H9 (cell line): ENCODE data around the gene ABCA4. TPM values are rescaled to one million over a fixed set of nuclear protein-coding genes. Genes with fewer than 3 reads are reported as not detected.

Source experiments
- DNase-seq: peaks from one replicate; pipeline ENCODE4 v3.0.0-alpha.2; 2017
- H2AFZ ChIP-seq: one replicate; pipeline ENCODE4 v1.6.1; 2013; ENCODE audit warnings: mild to moderate bottlenecking, low read length, control low read depth, moderate library complexity
- H2AK5ac ChIP-seq: 2 replicates; pipeline ENCODE4 v1.6.1; 2013; ENCODE audit warnings: low read length, control low read depth, mixed read lengths; ENCODE audit not compliant: insufficient read length
- H2BK120ac ChIP-seq: one replicate; pipeline ENCODE4 v1.6.1; 2013; ENCODE audit warnings: low read depth, mild to moderate bottlenecking, low read length, control low read depth, inconsistent platforms; ENCODE audit not compliant: poor library complexity, severe bottlenecking
- H2BK12ac ChIP-seq: 2 replicates; pipeline ENCODE4 v1.6.1; 2013; ENCODE audit warnings: low read length, control low read depth, mixed read lengths, low read depth; ENCODE audit not compliant: insufficient read length
- H2BK15ac ChIP-seq: 2 replicates; pipeline ENCODE4 v1.6.1; 2013; ENCODE audit warnings: low read depth, low read length, control low read depth
- H2BK20ac ChIP-seq: one replicate; pipeline ENCODE4 v1.6.1; 2013; ENCODE audit warnings: low read depth, mild to moderate bottlenecking, low read length, control low read depth, inconsistent platforms; ENCODE audit not compliant: poor library complexity, severe bottlenecking
- H2BK5ac ChIP-seq: 2 replicates; pipeline ENCODE4 v1.6.1; 2013; ENCODE audit warnings: low read length, control low read depth, mixed read lengths; ENCODE audit not compliant: insufficient read length
- H3K14ac ChIP-seq: 2 replicates; pipeline ENCODE4 v1.6.1; 2013; ENCODE audit warnings: low read length, control low read depth; ENCODE audit not compliant: insufficient read depth
- H3K18ac ChIP-seq: 2 replicates; pipeline ENCODE4 v1.6.1; 2013; ENCODE audit warnings: low read depth, mild to moderate bottlenecking, mixed read lengths, low read length, control low read depth; ENCODE audit not compliant: insufficient read length
- H3K23ac ChIP-seq: 2 replicates; pipeline ENCODE4 v1.6.1; 2013; ENCODE audit warnings: low read length, control low read depth, mixed read lengths, low read depth; ENCODE audit not compliant: insufficient read length
- H3K23me2 ChIP-seq: 2 replicates; pipeline ENCODE4 v1.6.1; 2013; ENCODE audit warnings: low read depth, mild to moderate bottlenecking, mixed read lengths, low read length, control low read depth; ENCODE audit not compliant: insufficient read length, poor library complexity, severe bottlenecking
- H3K27ac ChIP-seq: 2 replicates; pipeline ENCODE4 v1.5.1; 2013; ENCODE audit warnings: low read length, control low read depth, mixed read lengths, low read depth; ENCODE audit not compliant: insufficient read length
- H3K27me3 ChIP-seq: 2 replicates; pipeline ENCODE4 v1.6.1; 2013; ENCODE audit warnings: low read length, control low read depth, inconsistent platforms; ENCODE audit not compliant: insufficient read depth
- H3K4ac ChIP-seq: 2 replicates; pipeline ENCODE4 v1.6.1; 2013; ENCODE audit warnings: low read depth, mild to moderate bottlenecking, control low read depth, inconsistent platforms, low read length, moderate library complexity
- H3K4me1 ChIP-seq: 2 replicates; pipeline ENCODE4 v1.6.1; 2013; ENCODE audit warnings: low read length, control low read depth, inconsistent platforms; ENCODE audit not compliant: insufficient read depth
- H3K4me2 ChIP-seq: 2 replicates; pipeline ENCODE4 v1.6.1; 2013; ENCODE audit warnings: low read length, control low read depth, mixed read lengths; ENCODE audit not compliant: insufficient read length, insufficient read depth
- H3K56ac ChIP-seq: 2 replicates; pipeline ENCODE4 v1.6.1; 2013; ENCODE audit warnings: low read depth, mild to moderate bottlenecking, mixed read lengths, low read length, control low read depth; ENCODE audit not compliant: insufficient read length
- H3K79me1 ChIP-seq: 2 replicates; pipeline ENCODE4 v1.6.1; 2013; ENCODE audit warnings: low read depth, mild to moderate bottlenecking, moderate library complexity, low read length, control low read depth, inconsistent platforms; ENCODE audit not compliant: insufficient read depth, poor library complexity, severe bottlenecking
- H3K79me2 ChIP-seq: 2 replicates; pipeline ENCODE4 v1.6.1; 2013; ENCODE audit warnings: low read length, control low read depth, inconsistent platforms; ENCODE audit not compliant: insufficient read depth
- H3K9ac ChIP-seq: 2 replicates; pipeline ENCODE4 v1.6.1; 2013; ENCODE audit warnings: low read length, control low read depth, mixed read lengths; ENCODE audit not compliant: insufficient read length; ENCODE audit errors: extremely low read depth
- H3K9me3 ChIP-seq: one replicate; pipeline ENCODE4 v1.6.1; 2013; ENCODE audit warnings: low read depth, low read length, inconsistent platforms; ENCODE audit not compliant: control insufficient read depth
- H3T11ph ChIP-seq: one replicate; pipeline ENCODE4 v1.6.1; 2013; ENCODE audit warnings: mild to moderate bottlenecking, low read length, control low read depth, inconsistent platforms
- H4K20me1 ChIP-seq: one replicate; pipeline ENCODE4 v1.6.1; 2013; ENCODE audit not compliant: control insufficient read depth, insufficient read length, insufficient read depth
- H4K5ac ChIP-seq: 2 replicates; pipeline ENCODE4 v1.6.1; 2013; ENCODE audit warnings: low read depth, mild to moderate bottlenecking, mixed read lengths, low read length, control low read depth; ENCODE audit not compliant: insufficient read length
- H4K8ac ChIP-seq: replicated peaks from 2 replicates; pipeline ENCODE4 v1.6.1; 2013; ENCODE audit warnings: low read length, control low read depth, mixed read lengths, low read depth; ENCODE audit not compliant: insufficient read length
- H4K91ac ChIP-seq: 2 replicates; pipeline ENCODE4 v1.6.1; 2013; ENCODE audit warnings: low read depth, mild to moderate bottlenecking, moderate library complexity, mixed read lengths, low read length, control low read depth; ENCODE audit not compliant: insufficient read length
- H3K27ac Mint-ChIP-seq, 3 experiments: 2 replicates in 2 of 3; 3 replicates in 1 of 3; pipeline ENCODE4 v1.8.0; 2020 to 2021; ENCODE audit warnings: mixed read lengths in 3 of 3, mild to moderate bottlenecking in 1 of 3, moderate library complexity in 1 of 3
- H3K27me3 Mint-ChIP-seq: 2 replicates; pipeline ENCODE4 v1.8.0; 2021; ENCODE audit warnings: low read depth, mild to moderate bottlenecking, moderate library complexity, mixed read lengths
- H3K36me3 Mint-ChIP-seq, 3 experiments: 2 replicates in 2 of 3; 3 replicates in 1 of 3; pipeline ENCODE4 v1.8.0; 2020 to 2021; ENCODE audit warnings: low read depth in 3 of 3, mixed read lengths in 3 of 3; ENCODE audit not compliant: insufficient read depth in 1 of 3
- H3K4me1 Mint-ChIP-seq, 2 experiments: 2 replicates each; pipeline ENCODE4 v1.8.0; 2020; ENCODE audit warnings: mixed read lengths in 2 of 2
- H3K4me3 Mint-ChIP-seq, 2 experiments: 2 replicates in 1 of 2; 3 replicates in 1 of 2; pipeline ENCODE4 v1.8.0; 2020 to 2021; ENCODE audit warnings: mild to moderate bottlenecking in 2 of 2, mixed read lengths in 2 of 2, moderate library complexity in 1 of 2
- H3K9me3 Mint-ChIP-seq, 2 experiments: 2 replicates in 1 of 2; 3 replicates in 1 of 2; pipeline ENCODE4 v1.8.0; 2020; ENCODE audit warnings: mild to moderate bottlenecking in 2 of 2, mixed read lengths in 2 of 2, moderate library complexity in 1 of 2
- CTCF ChIP-seq: fragments of 200-600 bp; sonication (generic); conservative IDR thresholded peaks from 3 replicates; pipeline ENCODE4 v1.8.0; 2021; ENCODE audit warnings: antibody characterized with exemption, mild to moderate bottlenecking
- WGBS: extraction: QIAGEN DNeasy Blood & Tissue Kit; methylation state at CpG from one replicate; pipeline ENCODE4 v1.1.7; 2013; ENCODE audit warnings: missing lambda C conversion rate, low lambda C conversion rate, mixed read lengths; ENCODE audit not compliant: insufficient read length; ENCODE audit errors: extremely low coverage; 5-methylcytosine and 5-hydroxymethylcytosine counted together
- total RNA-seq: library from RNA; stranded (reverse); gene quantifications from 2 replicates; pipeline ENCODE4 v1.2.1, GENCODE V29; 2021

The ABCA4 gene
- total RNA-seq, 1 experiment from 2014 or later = not detected

DNA sequence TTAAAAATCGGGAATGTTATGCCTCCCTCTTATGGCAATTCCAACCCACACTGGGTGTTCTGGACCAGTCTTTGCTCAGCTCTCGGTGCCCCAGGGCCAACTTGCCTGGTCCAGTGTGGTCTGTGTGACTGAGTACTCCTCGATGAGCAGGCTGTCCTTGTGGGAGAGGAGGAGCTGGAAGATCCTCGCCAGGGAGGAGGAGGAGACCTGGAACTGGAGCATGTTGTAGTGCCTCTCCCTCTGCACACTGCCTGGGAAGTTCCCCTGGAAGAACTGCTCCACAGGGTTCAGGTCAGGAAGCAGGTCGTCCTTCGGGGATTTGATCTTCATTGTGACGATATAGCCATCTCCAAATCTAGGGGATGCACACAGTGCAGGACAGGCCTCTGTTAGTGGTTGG, 123.2 kb downstream of the ABCA4 start:
- H3K9me3 ChIP-seq = no peaks in the 10 kb centered on the region

More for the DNA sequence above, 123.2 kb downstream of the ABCA4 start:
- DNase-seq = no peak
- H3K9ac ChIP-seq = no peak overlapping the region
- no peaks in the 10 kb centered on the region; the same call in 1 of the 2 replicates for H3K27me3 Mint-ChIP-seq
- no peak overlapping the region for H2BK120ac ChIP-seq
- H3K36me3 Mint-ChIP-seq = no peaks in the 10 kb centered on the region
- no peaks in the 10 kb centered on the region for H4K20me1 ChIP-seq
- no peak overlapping the region for H4K91ac ChIP-seq
- H3K27ac Mint-ChIP-seq = no peak overlapping the region
- no peak overlapping the region for H3K23ac ChIP-seq
- H2BK5ac ChIP-seq = no peak overlapping the region
- no peaks in the 10 kb centered on the region for H3K79me1 ChIP-seq
- H3K4ac ChIP-seq = no peak overlapping the region
- H2AFZ ChIP-seq = no peak overlapping the region
- no peak overlapping the region for H3K4me3 Mint-ChIP-seq
- H3K4me1 Mint-ChIP-seq = no peaks in the 10 kb centered on the region
- no peak overlapping the region for H3T11ph ChIP-seq
- no peak overlapping the region for H3K27ac ChIP-seq
- no peak overlapping the region for H2BK15ac ChIP-seq
- no peaks in the 10 kb centered on the region for H3K4me1 ChIP-seq
- no peak overlapping the region for H3K14ac ChIP-seq
- WGBS = no CpG with 5 or more reads among the region's 7 CpGs
- H3K79me2 ChIP-seq = no peaks in the 10 kb centered on the region
- no peaks in the 10 kb centered on the region for H3K27me3 ChIP-seq
- no peak overlapping the region for H2BK12ac ChIP-seq
- H2AK5ac ChIP-seq = no peak overlapping the region
- H2BK20ac ChIP-seq = no peak overlapping the region
- no peaks in the 10 kb centered on the region for H3K23me2 ChIP-seq
- no peak overlapping the region for H4K5ac ChIP-seq
- no peak overlapping the region for H3K56ac ChIP-seq
- no peak overlapping the region for H4K8ac ChIP-seq
- H3K4me2 ChIP-seq = no peak overlapping the region
- H3K18ac ChIP-seq = no peak overlapping the region
- no peak for TF ChIP-seq CTCF
- no peaks in the 10 kb centered on the region for H3K9me3 Mint-ChIP-seq
